Neutrophil (primary cell): ENCODE measurements around the gene C11orf71.

Source experiments
- H3K27ac ChIP-seq: fragments of 200-600 bp; sonication (generic); 2 replicates; pipeline ENCODE4 v1.5.1; 2016; ENCODE audit warnings: mild to moderate bottlenecking, moderate library complexity
- H3K27me3 ChIP-seq: fragments of 200-600 bp; sonication (generic); 2 replicates; pipeline ENCODE4 v1.6.0; 2016; ENCODE audit warnings: mild to moderate bottlenecking
- H3K36me3 ChIP-seq: fragments of 200-600 bp; sonication (generic); 2 replicates; pipeline ENCODE4 v1.5.1; 2017
- H3K4me1 ChIP-seq, 2 experiments: fragments of 200-600 bp in 1 of 2; sonication (generic) in 1 of 2; 1 replicate in 1 of 2; 2 replicates in 1 of 2; pipeline versions ENCODE4 v1.5.1 to v1.6.1; 2013 to 2016; ENCODE audit warnings: low read depth in 1 of 2, low read length in 1 of 2, mild to moderate bottlenecking in 1 of 2, moderate library complexity in 1 of 2; ENCODE audit not compliant: control insufficient read depth in 1 of 2, insufficient read depth in 1 of 2
- H3K4me3 ChIP-seq, 2 experiments: fragments of 200-600 bp in 1 of 2; sonication (generic) in 1 of 2; 1 replicate in 1 of 2; 2 replicates in 1 of 2; pipeline ENCODE4 v1.5.1; 2013 to 2016; ENCODE audit warnings: low read depth in 1 of 2, low read length in 1 of 2, mild to moderate bottlenecking in 1 of 2, moderate library complexity in 1 of 2
- H3K9me3 ChIP-seq: fragments of 200-600 bp; sonication (generic); 2 replicates; pipeline ENCODE4 v1.5.1; 2016
- CTCF ChIP-seq: fragments of 200-600 bp; sonication (generic); IDR thresholded peaks from 2 replicates; pipeline ENCODE4 v1.5.1; 2016; ENCODE audit warnings: antibody characterized with exemption

C11orf71 gene

GRCh38 chr11:114413958-114414357 is 13.6 kb upstream of the C11orf71 start:
- Histone ChIP-seq H3K36me3 (peaks cover 20% of the 10 kb centered on the region), H3K4me1 (peaks cover 3% of the 10 kb centered on the region in 2 experiments)

GRCh38 chr11:114412946-114413345 is 12.6 kb upstream of the C11orf71 start:
- Histone ChIP-seq H3K9me3 (no peaks in the 10 kb centered on the region), H3K36me3 (peaks cover 30% of the 10 kb centered on the region), H3K27me3 (no peaks in the 10 kb centered on the region), H3K4me3 (no peak overlapping the region), H3K4me1 (peaks cover 3% of the 10 kb centered on the region in 2 experiments), H3K27ac (no peak overlapping the region)
- no peak for TF ChIP-seq CTCF

More at GRCh38 chr11:114413958-114414357, 13.6 kb upstream of the C11orf71 start:
- no peak for TF ChIP-seq CTCF
- no peak overlapping the region for H3K4me3 ChIP-seq
- H3K9me3 ChIP-seq, result no peaks in the 10 kb centered on the region
- no peaks in the 10 kb centered on the region for H3K27me3 ChIP-seq
- H3K27ac ChIP-seq, result no peak overlapping the region

- H3K27ac ChIP-seq, result peak overlapping the region; percentile 97
- H3K36me3 ChIP-seq, result peaks cover 32% of the 10 kb centered on the region
- H3K4me3 ChIP-seq, result peak overlapping the region; percentile 72 to 83
- TF ChIP-seq CTCF, result no peak
- peaks cover 38 to 46% of the 10 kb centered on the region in 2 experiments for H3K4me1 ChIP-seq
- no peaks in the 10 kb centered on the region for H3K27me3 ChIP-seq
- no peaks in the 10 kb centered on the region for H3K9me3 ChIP-seq
Measured at GRCh38 chr11:114401311-114401710, 1.0 kb upstream of the C11orf71 start.

GRCh38 chr11:114400915-114401223 is 558 bp upstream of the C11orf71 start:
- H3K9me3 ChIP-seq, result no peaks in the 10 kb centered on the region
- peaks cover 28% of the 10 kb centered on the region for H3K36me3 ChIP-seq
- peak overlapping the region; percentile 97 for H3K27ac ChIP-seq
- H3K27me3 ChIP-seq, result no peaks in the 10 kb centered on the region
- H3K4me1 ChIP-seq, result peaks cover 38 to 46% of the 10 kb centered on the region in 2 experiments
- TF ChIP-seq CTCF, result no peak
- peak overlapping the region; percentile 72 to 83 for H3K4me3 ChIP-seq

- TF ChIP-seq CTCF, result no peak
- no peaks in the 10 kb centered on the region for H3K9me3 ChIP-seq
Measured at GRCh38 chr11:114399490-114400215, 658 bp downstream of the C11orf71 start.

More at GRCh38 chr11:114399490-114400215, 658 bp downstream of the C11orf71 start:
- Histone ChIP-seq H3K27ac (peak overlapping the region; percentile 97), H3K27me3 (no peaks in the 10 kb centered on the region), H3K4me3 (peak overlapping the region; percentile 72 to 83), H3K36me3 (peaks cover 16% of the 10 kb centered on the region), H3K4me1 (peaks cover 38 to 46% of the 10 kb centered on the region in 2 experiments)
